HG02798 (cell line): Measurements from ENCODE around the gene GBF1.

Experiments used
- ATAC-seq: cut with Tn5 transposase; IDR thresholded peaks from one replicate; pipeline ENCODE4 v1.9.1; 2021; ENCODE audit warnings: mild to moderate bottlenecking; ENCODE audit not compliant: unreplicated experiment, poor library complexity

GBF1 gene

DNA sequence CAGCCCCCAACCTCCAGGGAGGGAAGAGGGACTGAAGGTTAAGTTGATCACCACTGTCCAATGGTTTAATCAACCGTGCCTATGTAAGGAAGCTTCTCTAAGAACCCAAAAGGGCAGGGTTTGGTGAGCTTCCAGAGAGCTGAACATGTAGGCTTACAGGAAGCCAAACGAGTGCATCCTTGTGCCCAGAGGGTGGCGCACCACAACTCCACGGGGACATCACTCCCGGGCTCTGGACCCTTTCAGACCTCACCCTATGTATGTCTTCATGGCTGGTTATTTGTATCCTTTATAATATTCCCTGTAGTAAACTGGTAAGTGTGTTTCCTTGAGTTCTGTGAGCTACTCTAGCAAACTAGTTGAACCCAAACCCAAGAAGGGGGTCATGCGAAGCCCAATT lies 138.7 kb downstream of the GBF1 start:
- ATAC-seq, result no peak

DNA sequence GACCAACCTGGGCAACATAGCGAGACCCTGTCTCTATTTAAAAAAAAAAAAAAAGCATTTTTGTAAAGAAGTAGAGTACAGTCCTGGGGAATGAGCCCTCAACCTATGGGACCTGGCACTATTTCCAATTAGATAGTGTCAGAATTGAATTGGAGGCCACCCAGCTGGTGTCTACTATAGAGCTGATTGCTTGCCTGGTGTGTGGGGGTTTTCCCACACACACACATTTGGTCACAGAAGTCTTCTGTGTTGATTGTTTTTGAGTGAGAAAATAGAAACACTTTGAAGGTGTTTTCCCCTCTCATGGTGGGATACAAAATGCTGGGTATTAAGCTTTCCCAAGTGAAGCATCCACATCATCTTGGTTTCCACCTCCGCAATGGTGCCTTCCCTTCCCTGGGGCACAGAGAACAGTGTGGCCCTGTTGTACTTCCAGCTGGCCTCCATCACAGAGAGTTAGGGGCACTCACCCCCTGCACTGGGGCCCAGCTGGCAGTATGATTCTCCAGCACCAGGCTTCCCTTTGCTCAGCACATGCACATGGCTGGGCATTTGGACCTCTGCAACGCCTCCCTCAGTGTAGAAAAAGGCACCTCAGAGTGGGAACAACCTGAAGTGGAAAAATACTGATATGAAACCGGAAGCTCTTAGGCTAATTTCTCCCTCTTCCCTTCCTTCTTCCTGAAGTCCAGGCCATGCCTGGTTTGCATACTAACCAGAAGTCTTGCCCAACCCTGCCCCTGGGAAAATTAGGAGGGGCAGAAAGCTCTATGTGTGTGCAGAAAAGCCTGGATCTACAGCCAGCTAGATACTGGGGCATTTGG lies 139.5 kb downstream of the GBF1 start:
- ATAC-seq, result no peak

DNA sequence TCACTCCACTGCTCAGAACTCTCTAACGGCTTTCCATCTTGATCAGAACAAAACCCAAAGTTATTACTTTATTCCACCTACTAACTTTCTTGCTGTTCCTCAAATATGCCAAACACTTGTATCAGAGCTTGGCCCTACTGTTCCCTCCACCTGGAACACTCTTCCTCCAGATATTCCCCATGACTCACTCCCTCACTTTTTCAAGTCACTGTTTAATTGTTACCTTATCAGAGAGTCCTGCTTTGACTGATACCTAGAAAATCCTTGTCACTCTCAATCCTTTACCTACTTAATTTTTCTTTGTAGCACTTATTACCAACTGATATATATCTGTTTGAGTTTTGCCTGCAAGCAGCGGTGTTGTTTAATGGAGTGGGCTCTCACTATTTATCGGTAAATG lies 144.6 kb downstream of the GBF1 start:
- no peak for ATAC-seq

DNA sequence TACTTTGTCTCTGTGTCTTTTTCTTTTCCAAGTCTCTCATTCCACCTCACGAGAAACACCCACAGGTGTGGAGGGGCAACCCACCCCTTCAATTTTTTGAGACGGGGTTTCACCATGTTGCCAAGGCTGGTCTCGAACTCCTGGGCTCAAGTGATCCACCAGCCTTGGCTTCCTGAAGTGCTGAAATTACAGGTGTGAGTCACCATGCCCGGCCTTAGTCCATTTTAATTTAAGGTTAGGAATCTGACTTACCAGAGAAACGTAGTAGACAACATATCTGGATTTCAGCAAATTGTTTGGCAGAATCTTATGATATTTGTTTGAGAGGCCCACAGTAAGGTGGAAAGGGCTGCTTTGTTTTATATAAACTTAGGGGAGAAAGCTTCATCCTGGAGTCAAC lies 147.0 kb downstream of the GBF1 start:
- ATAC-seq, result no peak

DNA sequence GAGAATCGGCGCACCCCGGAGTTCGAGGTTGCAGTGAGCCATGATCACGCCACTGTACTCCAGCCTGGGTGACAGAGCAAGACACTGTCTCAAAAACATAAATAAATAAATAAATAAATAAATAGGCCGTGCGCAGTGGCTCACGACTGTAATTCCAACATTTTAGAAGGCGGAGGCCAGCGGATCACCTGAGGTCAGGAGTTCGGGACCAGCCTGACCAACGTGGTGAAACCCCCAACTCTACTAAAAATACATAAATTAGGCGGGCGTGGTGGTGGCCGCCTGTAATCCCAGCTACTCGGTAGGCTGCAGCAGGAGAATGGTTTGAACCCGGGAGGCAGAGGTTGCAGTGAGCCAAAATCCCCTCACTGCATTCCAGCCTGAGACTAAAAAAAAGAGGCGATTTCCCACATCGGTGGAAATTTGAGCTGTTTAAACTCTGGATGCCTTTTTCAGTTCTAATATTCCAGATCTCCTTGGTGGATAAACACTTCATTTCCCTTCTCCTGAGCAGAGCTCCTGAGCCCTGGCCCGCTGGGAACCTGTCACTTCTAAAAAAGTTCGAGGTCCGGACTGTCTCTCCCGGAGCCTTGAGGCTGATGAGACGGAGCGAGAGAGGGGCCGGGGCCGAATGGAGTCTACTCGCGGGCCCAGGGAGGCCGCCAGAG lies 148.2 kb downstream of the GBF1 start:
- ATAC-seq, result no peak

DNA sequence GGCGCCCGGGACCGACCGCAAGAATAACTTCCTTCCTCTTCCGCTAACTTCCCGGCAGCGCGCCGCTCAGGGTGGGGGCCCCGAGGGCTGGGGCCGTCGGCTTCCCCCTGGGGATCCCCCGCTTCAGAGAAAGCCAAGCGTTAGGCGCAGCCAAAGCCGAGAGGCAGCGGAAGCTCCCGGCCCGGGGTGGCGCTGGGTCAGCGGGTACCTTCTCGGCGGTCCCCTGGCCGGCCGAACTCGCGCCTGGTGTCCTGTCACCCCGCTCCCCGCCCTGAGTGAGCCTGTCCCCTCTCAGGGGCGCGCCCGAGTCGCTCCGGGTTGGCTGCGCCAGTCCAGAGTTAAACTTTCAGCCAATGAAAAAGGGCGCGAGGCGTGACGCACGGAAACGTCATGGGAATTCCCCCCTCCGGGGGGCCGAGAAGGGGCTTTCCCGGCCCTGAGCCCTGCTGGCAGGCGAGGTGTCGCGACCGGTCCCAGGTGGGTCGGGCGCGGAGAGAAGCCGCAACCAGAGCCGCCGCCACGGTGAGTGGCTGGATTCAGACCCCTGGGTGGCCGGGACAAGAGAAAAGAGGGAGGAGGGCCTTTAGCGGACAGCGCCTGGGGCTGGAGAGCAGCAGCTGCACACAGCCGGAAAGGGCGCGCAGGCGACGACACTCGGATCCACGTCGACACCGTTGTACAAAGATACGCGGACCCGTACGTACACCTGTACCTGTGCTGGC lies 148.9 kb downstream of the GBF1 start:
- peak; percentile 85 for ATAC-seq

DNA sequence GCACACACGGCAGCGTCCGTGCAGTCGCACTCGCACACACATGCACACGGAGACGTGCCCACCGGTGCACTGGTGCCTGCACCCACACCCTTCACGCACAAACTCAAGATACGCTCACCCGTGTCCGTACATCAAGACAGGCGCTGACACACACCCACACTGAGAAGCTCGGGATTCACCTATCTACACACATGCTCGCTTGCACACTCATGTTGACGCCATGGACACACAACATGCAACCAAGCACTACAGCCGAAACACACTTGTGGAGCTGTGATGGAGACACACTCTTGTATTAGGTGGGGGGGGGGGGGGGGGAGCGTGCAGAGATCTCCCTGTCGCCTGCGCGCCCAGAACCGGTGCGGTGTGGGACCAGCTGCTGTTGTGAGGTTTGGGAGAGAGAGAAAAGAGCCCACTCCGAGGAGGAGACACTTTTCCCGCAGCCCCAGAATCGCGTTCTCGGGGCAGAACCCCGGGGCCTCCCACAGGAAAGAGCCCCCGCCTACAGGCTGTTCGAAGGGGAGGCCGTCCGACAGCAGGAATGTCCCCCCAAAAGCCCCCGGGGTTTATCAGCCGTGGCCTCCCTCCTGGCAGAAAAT lies 149.6 kb downstream of the GBF1 start:
- ATAC-seq, result no peak

DNA sequence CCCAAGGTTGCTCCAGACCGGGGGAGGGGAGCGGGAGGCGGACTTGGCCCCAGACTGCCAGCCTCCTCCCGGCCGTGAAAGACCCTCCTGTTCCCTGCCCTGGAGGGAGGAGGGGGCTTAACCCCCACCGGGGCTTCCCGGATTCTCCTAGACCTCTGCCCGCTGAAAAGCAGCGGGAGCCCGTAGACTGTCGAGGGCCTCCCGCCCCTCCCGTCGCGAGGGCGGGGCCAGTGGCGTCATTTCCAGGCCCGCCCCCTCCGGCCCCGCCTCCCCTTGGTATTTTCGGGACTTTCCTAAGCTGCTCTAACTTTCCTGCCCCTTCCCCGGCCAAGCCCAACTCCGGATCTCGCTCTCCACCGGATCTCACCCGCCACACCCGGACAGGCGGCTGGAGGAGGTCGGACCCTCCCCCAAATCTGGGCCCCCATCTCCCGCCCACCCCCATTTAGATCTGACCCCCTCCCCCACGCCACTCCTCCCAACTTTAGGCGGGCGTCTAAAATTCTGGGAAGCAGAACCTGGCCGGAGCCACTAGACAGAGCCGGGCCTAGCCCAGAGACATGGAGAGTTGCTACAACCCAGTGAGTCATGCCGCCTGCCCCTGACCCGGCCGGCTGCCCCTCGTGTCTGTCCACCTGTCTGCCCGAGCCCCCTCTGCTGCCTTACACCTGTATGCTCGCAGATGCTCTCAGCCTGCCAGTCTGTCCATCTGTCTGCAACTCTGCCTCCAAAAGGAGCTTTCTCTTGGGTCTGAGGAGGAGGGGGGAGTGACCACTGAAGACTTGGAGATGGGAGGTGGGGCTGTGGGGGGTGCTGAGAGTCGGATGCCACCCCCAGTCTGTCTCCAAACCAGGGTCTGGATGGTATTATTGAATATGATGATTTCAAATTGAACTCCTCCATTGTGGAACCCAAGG lies 150.3 kb downstream of the GBF1 start, which contains the start of gene NFKB2:
NFKB2 (plus strand) TSS at position 306 of the 917 bp plus-strand sequence; CDS start at position 561, 255 bp downstream.
- ATAC-seq, result peak; percentile 34

DNA sequence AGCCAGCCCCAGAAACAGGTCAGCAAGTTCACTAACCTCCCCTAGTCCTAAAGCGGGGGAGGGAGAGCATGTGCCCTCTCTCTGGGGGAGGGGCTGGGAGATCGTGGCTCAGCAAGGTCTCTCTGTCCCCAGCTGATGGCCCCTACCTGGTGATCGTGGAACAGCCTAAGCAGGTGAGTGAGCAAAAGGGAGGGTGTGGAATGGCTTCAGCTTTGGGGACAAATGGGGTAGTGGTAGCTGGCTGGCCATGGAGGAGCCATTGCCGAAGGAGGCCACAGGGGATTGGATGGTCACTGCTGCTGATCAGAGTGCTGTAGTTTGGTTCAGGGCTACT lies 151.0 kb downstream of the GBF1 start:
- ATAC-seq, result no peak

DNA sequence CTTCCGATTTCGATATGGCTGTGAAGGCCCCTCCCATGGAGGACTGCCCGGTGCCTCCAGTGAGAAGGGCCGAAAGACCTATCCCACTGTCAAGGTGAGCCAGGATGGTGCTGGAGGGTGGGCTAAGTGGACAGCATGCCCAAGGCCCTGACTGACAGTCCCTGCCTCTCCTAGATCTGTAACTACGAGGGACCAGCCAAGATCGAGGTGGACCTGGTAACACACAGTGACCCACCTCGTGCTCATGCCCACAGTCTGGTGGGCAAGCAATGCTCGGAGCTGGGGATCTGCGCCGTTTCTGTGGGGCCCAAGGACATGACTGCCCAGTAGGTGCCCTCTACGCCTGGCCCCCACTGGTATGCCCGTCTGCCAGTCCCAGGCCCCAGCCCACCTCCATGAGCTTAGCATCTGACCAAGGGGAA lies 151.4 kb downstream of the GBF1 start:
- no peak for ATAC-seq

DNA sequence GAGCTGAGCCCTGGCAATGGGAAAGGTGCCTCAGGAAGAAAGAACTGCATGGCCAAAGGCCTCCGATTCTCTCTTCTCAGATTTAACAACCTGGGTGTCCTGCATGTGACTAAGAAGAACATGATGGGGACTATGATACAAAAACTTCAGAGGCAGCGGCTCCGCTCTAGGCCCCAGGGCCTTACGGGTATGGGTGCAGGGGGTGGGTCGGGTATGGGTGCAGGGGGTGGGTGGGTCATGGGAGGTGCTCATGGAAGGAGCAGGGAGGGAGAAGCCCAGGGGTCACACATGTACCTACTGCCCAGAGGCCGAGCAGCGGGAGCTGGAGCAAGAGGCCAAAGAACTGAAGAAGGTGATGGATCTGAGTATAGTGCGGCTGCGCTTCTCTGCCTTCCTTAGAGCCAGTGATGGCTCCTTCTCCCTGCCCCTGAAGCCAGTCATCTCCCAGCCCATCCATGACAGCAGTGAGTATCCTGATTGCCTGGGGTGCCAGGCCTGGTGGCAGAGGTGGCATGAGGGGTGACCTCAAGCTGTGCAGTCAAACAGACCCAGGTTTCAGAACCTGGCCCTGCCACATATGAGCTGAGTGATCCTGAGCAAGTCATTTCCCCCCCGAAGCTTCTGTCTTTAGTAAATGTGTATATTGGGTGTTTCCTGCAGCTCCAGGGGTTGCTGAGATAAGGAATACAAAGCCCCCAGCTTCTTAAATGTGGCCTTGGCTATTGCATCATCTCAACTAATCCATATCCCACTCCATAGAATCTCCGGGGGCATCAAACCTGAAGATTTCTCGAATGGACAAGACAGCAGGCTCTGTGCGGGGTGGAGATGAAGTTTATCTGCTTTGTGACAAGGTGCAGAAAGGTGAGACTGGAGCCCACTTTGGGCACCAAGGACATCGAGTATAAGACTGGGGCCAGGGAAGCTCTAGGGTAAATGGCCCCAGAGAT lies 152.2 kb downstream of the GBF1 start:
- no peak for ATAC-seq

DNA sequence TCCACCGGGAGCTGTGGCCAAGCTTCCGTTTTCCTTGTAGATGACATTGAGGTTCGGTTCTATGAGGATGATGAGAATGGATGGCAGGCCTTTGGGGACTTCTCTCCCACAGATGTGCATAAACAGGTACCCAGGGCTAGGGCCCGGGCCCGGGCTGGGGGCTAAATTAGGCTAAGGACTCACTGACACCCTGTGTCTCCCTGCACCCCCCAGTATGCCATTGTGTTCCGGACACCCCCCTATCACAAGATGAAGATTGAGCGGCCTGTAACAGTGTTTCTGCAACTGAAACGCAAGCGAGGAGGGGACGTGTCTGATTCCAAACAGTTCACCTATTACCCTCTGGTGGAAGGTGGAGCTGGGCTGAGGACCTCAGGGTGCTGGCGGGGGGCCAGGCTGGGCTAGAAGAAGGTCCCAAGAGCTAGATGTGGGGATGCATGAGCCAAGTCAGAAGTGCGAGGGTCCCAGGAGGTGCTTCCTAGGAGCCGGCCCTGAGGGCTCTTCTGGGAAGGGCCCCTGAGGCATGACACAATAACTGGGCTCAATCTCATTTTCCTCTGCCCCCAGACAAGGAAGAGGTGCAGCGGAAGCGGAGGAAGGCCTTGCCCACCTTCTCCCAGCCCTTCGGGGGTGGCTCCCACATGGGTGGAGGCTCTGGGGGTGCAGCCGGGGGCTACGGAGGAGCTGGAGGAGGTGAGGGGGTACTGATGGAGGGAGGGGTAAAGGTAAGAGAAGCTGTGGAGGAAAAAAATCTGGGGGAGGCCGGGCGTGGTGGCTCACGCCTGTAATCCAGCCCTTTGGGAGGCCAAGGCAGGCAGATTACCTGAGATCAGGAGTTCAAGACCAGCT lies 153.1 kb downstream of the GBF1 start:
- ATAC-seq, result no peak

DNA sequence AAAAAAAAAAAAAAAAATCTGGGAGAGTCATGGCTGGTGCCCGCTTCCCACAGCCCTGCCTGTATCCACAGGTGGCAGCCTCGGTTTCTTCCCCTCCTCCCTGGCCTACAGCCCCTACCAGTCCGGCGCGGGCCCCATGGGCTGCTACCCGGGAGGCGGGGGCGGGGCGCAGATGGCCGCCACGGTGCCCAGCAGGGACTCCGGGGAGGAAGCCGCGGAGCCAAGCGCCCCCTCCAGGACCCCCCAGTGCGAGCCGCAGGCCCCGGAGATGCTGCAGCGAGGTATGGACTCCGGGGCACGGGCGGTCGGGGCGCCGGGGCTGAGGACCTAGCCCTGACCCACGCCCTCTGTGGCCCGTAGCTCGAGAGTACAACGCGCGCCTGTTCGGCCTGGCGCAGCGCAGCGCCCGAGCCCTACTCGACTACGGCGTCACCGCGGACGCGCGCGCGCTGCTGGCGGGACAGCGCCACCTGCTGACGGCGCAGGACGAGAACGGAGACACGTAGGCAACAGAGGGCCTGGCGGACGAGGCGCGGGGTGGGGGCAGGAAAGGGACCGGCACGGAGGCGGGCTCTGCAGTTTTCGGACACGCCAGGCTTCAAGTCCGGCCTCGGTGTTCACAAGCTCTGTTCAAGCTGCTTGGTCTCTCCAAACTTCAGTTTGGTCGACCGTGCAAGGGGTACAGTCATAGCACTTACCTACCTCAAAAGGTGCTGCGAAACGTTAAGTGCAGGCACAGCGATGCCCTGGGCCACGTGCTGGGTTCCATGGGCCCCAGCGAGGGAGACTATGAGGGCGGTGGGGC lies 154.1 kb downstream of the GBF1 start:
- peak; percentile 53 for ATAC-seq

DNA sequence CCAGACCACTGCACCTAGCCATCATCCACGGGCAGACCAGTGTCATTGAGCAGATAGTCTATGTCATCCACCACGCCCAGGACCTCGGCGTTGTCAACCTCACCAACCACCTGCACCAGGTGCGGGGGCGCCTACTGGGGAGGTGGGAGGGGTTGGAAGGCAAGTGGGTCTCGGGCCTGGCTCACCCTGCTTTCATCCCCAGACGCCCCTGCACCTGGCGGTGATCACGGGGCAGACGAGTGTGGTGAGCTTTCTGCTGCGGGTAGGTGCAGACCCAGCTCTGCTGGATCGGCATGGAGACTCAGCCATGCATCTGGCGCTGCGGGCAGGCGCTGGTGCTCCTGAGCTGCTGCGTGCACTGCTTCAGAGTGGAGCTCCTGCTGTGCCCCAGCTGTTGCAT lies 154.7 kb downstream of the GBF1 start:
- no peak for ATAC-seq

DNA sequence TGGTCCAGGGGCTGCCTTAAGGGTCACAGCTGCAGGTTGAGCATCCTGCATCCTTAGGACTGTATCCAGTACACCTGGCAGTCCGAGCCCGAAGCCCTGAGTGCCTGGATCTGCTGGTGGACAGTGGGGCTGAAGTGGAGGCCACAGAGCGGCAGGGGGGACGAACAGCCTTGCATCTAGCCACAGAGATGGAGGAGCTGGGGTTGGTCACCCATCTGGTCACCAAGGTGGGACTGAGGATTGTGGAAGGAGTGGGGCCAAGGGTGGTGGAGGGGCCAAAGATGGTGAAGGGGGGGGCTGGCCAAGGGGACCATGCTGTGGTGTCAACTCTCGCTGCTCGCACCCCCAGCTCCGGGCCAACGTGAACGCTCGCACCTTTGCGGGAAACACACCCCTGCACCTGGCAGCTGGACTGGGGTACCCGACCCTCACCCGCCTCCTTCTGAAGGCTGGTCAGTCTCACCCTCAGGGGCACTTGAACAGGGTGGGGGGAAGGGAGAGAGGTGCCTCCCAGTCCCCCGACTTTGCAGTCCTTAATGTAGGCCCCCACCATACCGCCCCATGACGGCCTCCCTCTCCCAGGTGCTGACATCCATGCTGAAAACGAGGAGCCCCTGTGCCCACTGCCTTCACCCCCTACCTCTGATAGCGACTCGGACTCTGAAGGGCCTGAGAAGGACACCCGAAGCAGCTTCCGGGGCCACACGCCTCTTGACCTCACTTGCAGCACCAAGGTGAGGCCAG lies 155.4 kb downstream of the GBF1 start:
- no peak for ATAC-seq

DNA sequence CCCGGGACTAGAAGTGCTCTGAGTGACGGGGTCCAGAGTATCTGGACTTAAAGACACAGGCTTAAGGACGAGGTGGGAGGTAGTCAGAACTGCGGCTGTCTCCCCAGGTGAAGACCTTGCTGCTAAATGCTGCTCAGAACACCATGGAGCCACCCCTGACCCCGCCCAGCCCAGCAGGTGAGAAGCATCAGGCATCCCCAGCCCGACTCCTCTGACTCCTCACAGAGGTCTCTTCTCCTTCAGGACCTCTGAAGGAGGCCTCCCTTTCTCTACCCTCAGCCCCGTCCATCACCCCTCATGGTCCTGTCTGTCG lies 156.0 kb downstream of the GBF1 start:
- ATAC-seq, result no peak
